DND-41 (cell line): ENCODE measurements around the gene MYH15.

Experiments
- ATAC-seq: fragments of 200-7000 bp; cut with Tn5 transposase; 3 replicates; pipeline ENCODE4 v1.9.1; 2021; ENCODE audit warnings: low read depth; ENCODE audit not compliant: insufficient read depth
- DNase-seq: peaks from one replicate; pipeline ENCODE4 v3.0.0-alpha.2; 2020
- H2AFZ ChIP-seq: 2 replicates; pipeline ENCODE4 v1.6.0; 2012; ENCODE audit warnings: low read depth, low read length
- H3K27ac ChIP-seq: 2 replicates; pipeline ENCODE4 v1.5.1; 2012; ENCODE audit warnings: low read length, inconsistent platforms
- H3K27me3 ChIP-seq: fragments of 200-600 bp; sonication (generic); 2 replicates; pipeline ENCODE4 v1.6.0; 2012; ENCODE audit warnings: low read length, mild to moderate bottlenecking, inconsistent platforms; ENCODE audit not compliant: insufficient read depth, poor library complexity
- H3K36me3 ChIP-seq: 2 replicates; pipeline ENCODE4 v1.5.1; 2012; ENCODE audit warnings: low read length, inconsistent platforms; ENCODE audit not compliant: insufficient read depth
- H3K4me1 ChIP-seq: 2 replicates; pipeline ENCODE4 v1.5.1; 2012; ENCODE audit warnings: mild to moderate bottlenecking, low read length; ENCODE audit not compliant: insufficient read depth
- H3K4me2 ChIP-seq: 2 replicates; pipeline ENCODE4 v1.6.0; 2012; ENCODE audit warnings: mild to moderate bottlenecking, moderate library complexity, low read length, inconsistent platforms; ENCODE audit not compliant: insufficient read depth
- H3K4me3 ChIP-seq, 2 experiments: fragments of 200-600 bp in 1 of 2; shearing (Covaris generic) in 1 of 2; 2 replicates each; pipeline ENCODE4 v1.5.1; 2012 to 2016; ENCODE audit warnings: inconsistent platforms in 2 of 2, low read length in 2 of 2, mild to moderate bottlenecking in 2 of 2, low read depth in 1 of 2, moderate library complexity in 1 of 2
- H3K79me2 ChIP-seq: 2 replicates; pipeline ENCODE4 v1.6.0; 2012; ENCODE audit warnings: low read length, inconsistent platforms; ENCODE audit not compliant: insufficient read depth
- H3K9ac ChIP-seq: 2 replicates; pipeline ENCODE4 v1.6.0; 2012; ENCODE audit warnings: low read depth, mild to moderate bottlenecking, inconsistent platforms, low read length, moderate library complexity
- H3K9me3 ChIP-seq: 2 replicates; pipeline ENCODE4 v1.5.1; 2012; ENCODE audit warnings: low read length, moderate library complexity, mild to moderate bottlenecking, inconsistent platforms; ENCODE audit not compliant: insufficient read depth, severe bottlenecking
- H4K20me1 ChIP-seq: 2 replicates; pipeline ENCODE4 v1.6.0; 2012; ENCODE audit warnings: low read length; ENCODE audit not compliant: insufficient read depth
- EZH2 ChIP-seq: IDR thresholded peaks from 3 replicates; pipeline ENCODE4 v1.6.1; 2012; ENCODE audit warnings: borderline replicate concordance, low read depth, mild to moderate bottlenecking, moderate library complexity, low read length, inconsistent platforms; ENCODE audit not compliant: severe bottlenecking
- TF ChIP-seq, protein P1 (sequence below): IDR thresholded peaks from 2 replicates; pipeline ENCODE4 v1.5.1; 2012; ENCODE audit warnings: borderline replicate concordance, low read length, moderate library complexity, mild to moderate bottlenecking; ENCODE audit not compliant: poor library complexity, severe bottlenecking; ENCODE audit errors: extremely low read depth

Gene MYH15

DNA sequence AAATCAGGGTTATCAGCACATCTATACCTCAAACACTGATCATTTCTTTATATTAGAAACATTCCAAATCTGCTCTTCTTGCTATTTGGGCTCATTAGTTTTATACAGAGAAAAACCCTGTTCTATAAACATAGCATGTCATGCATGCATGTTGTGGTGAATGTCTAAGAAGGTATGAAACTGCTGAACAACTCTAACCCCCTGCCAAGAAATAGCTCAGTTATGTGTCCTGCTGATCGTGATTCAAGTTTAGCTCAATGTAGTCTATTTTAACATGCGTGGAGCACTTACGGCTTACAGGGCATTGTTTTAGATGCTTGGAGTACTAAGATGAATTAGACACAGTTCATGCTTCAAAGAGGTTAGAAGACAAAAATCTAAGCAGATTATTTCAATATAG lies 35.8 kb downstream of the MYH15 start:
- DNase-seq (no peak), ATAC-seq (no peak)
- Histone ChIP-seq H3K4me1 (no peaks in the 10 kb centered on the region), H2AFZ (no peak overlapping the region), H3K27ac (no peak overlapping the region), H3K4me2 (no peak overlapping the region), H3K36me3 (no peaks in the 10 kb centered on the region), H3K79me2 (no peaks in the 10 kb centered on the region), H3K4me3 (no peak overlapping the region), H3K9ac (no peak overlapping the region), H4K20me1 (no peaks in the 10 kb centered on the region), H3K9me3 (no peaks in the 10 kb centered on the region), H3K27me3 (no peaks in the 10 kb centered on the region)
- TF ChIP-seq EZH2 = no peak
- TF ChIP-seq, protein P1, sequence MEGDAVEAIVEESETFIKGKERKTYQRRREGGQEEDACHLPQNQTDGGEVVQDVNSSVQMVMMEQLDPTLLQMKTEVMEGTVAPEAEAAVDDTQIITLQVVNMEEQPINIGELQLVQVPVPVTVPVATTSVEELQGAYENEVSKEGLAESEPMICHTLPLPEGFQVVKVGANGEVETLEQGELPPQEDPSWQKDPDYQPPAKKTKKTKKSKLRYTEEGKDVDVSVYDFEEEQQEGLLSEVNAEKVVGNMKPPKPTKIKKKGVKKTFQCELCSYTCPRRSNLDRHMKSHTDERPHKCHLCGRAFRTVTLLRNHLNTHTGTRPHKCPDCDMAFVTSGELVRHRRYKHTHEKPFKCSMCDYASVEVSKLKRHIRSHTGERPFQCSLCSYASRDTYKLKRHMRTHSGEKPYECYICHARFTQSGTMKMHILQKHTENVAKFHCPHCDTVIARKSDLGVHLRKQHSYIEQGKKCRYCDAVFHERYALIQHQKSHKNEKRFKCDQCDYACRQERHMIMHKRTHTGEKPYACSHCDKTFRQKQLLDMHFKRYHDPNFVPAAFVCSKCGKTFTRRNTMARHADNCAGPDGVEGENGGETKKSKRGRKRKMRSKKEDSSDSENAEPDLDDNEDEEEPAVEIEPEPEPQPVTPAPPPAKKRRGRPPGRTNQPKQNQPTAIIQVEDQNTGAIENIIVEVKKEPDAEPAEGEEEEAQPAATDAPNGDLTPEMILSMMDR = no peak

DNA sequence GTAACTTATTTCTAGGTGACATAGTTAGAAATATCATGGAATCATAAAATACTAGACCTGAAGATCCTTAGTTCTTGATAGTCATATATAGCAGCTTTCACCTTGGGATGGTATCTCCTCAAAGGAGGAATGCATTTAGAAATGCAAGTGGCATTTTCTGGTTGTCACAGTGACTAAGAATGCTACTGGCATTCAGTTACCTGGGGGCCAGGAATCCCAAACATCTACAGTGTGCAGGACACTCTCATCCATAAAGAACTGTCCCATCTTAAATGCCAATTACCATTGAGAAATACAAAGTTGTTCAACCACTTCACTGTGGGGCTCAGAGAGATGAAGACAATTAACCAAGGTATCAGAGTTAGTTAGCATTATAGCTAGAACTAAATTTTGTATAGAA lies 36.7 kb downstream of the MYH15 start:
- TF ChIP-seq EZH2 = no peak
- TF ChIP-seq, protein P1 = no peak
- no peak for DNase-seq
- Histone ChIP-seq H2AFZ (no peak overlapping the region), H3K9me3 (no peaks in the 10 kb centered on the region), H3K4me1 (no peaks in the 10 kb centered on the region), H3K4me3 (no peak overlapping the region), H4K20me1 (no peaks in the 10 kb centered on the region), H3K4me2 (no peak overlapping the region), H3K27ac (no peak overlapping the region), H3K27me3 (no peaks in the 10 kb centered on the region), H3K9ac (no peak overlapping the region), H3K79me2 (no peaks in the 10 kb centered on the region), H3K36me3 (no peaks in the 10 kb centered on the region)
- no peak for ATAC-seq

DNA sequence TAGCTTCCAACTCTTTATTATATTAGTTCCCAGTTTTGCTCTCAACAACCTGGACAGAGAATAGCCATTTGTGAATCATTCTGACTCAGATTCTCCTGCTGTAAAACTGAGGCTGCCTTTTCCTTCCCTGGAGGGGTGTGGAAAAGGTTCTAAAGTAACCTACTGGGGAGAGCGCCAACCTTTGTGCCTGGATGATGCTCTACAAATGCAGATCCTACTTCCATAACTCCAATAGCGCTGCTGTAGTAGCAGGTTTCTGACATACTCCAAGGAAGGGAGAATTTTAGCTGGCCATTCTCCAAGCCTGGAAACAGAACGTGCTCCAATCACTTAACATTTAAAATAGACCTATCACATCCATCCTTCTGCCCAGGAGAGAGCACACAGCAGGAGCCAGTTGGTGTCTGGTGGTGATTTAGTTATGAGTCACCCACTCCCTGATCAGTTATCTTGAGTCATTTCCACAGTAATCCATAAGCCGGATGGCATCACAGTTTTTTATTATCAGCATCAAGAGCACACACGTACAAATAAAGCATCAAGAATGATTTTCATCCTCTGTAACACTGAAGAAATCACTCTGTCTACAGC lies 38.3 kb downstream of the MYH15 start:
- Histone ChIP-seq H3K4me2 (no peak overlapping the region), H3K9me3 (no peaks in the 10 kb centered on the region), H3K4me1 (no peaks in the 10 kb centered on the region), H3K27me3 (no peaks in the 10 kb centered on the region), H2AFZ (no peak overlapping the region), H3K27ac (no peak overlapping the region), H3K9ac (no peak overlapping the region), H3K36me3 (no peaks in the 10 kb centered on the region), H3K4me3 (no peak overlapping the region), H3K79me2 (no peaks in the 10 kb centered on the region), H4K20me1 (no peaks in the 10 kb centered on the region)
- ATAC-seq (no peak), DNase-seq (no peak)
- TF ChIP-seq, protein P1 = no peak
- TF ChIP-seq EZH2 = no peak

DNA sequence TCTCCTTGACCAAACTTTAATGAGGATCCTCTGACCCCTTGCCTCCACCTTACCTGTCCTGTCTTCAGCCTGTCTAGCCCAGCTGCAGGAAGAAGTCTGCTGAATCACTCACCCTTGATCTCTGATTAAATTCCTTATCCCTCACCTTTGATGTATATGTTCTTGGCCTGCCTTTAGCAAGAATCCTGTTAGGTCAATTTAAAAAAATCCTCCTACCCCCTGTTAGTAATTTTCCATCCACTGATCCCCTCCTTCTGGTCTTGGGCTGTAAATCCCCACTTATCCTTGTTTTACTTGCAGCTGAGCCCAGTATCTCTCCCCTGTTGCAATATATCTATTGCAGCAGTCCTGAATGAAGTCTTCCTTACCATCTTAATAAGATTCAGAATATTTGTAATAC lies 39.0 kb downstream of the MYH15 start:
- no peak for DNase-seq
- H3K27ac ChIP-seq = no peak overlapping the region
- no peak overlapping the region for H3K4me2 ChIP-seq
- no peaks in the 10 kb centered on the region for H3K27me3 ChIP-seq
- no peaks in the 10 kb centered on the region for H3K4me1 ChIP-seq
- no peak overlapping the region for H3K9ac ChIP-seq
- no peak overlapping the region for H2AFZ ChIP-seq
- no peaks in the 10 kb centered on the region for H4K20me1 ChIP-seq
- H3K36me3 ChIP-seq = no peaks in the 10 kb centered on the region
- no peak for TF ChIP-seq EZH2
- TF ChIP-seq, protein P1 = no peak
- no peaks in the 10 kb centered on the region for H3K79me2 ChIP-seq
- no peak for ATAC-seq
- H3K4me3 ChIP-seq = no peak overlapping the region
- no peaks in the 10 kb centered on the region for H3K9me3 ChIP-seq
